Type B pancreatic cell (in vitro differentiated cells): ENCODE results near the gene RCOR1. TPM values are rescaled to one million over a fixed set of nuclear protein-coding genes. Genes with fewer than 3 reads are reported as not detected.

Experiments used
- DNase-seq: peaks from one replicate; pipeline ENCODE4 v3.0.0; 2021; ENCODE audit warnings: mixed read lengths; ENCODE audit not compliant: unreplicated experiment; ENCODE audit errors: extremely low spot score
- H3K27ac Mint-ChIP-seq: 2 replicates; pipeline ENCODE4 v1.8.0; 2021; ENCODE audit warnings: mild to moderate bottlenecking, mixed read lengths
- H3K27me3 Mint-ChIP-seq: 2 replicates; pipeline ENCODE4 v1.8.0; 2021; ENCODE audit warnings: mixed read lengths
- H3K36me3 Mint-ChIP-seq: 2 replicates; pipeline ENCODE4 v1.8.0; 2021; ENCODE audit warnings: mixed read lengths
- H3K4me1 Mint-ChIP-seq: one replicate; pipeline ENCODE4 v1.8.0; 2021; ENCODE audit warnings: mixed read lengths; ENCODE audit not compliant: unreplicated experiment
- H3K4me3 Mint-ChIP-seq: 2 replicates; pipeline ENCODE4 v1.8.0; 2021; ENCODE audit warnings: mild to moderate bottlenecking, mixed read lengths
- H3K9me3 Mint-ChIP-seq: 2 replicates; pipeline ENCODE4 v1.8.0; 2021; ENCODE audit warnings: mixed read lengths
- CTCF ChIP-seq: fragments of 200-600 bp; sonication (generic); conservative IDR thresholded peaks from 2 replicates; pipeline ENCODE4 v1.5.0; 2021; ENCODE audit warnings: antibody characterized with exemption, mild to moderate bottlenecking
- total RNA-seq: library from RNA; stranded (reverse); gene quantifications from 2 replicates; pipeline ENCODE4 v1.2.1, GENCODE V29; 2021; ENCODE audit warnings: low replicate concordance

Gene RCOR1
- total RNA-seq, 1 donor from 2014 or later: 35.3 TPM

- TF ChIP-seq CTCF: no peak
- Mint-ChIP-seq H3K4me1 (no peaks in the 10 kb centered on the region), H3K27me3 (no peaks in the 10 kb centered on the region), H3K9me3 (no peaks in the 10 kb centered on the region), H3K4me3 (no peak overlapping the region), H3K27ac (no peak overlapping the region), H3K36me3 (peaks cover 7% of the 10 kb centered on the region)
- DNase-seq: no peak
These were observed 144.5 kb downstream of the RCOR1 start for GRCh38 chr14:102736956-102737355.

GRCh38 chr14:102737402-102738372 is 145.2 kb downstream of the RCOR1 start:
- TF ChIP-seq CTCF: no peak
- no peak for DNase-seq
- no peak overlapping the region for H3K4me3 Mint-ChIP-seq
- peaks cover 7% of the 10 kb centered on the region for H3K36me3 Mint-ChIP-seq
- no peaks in the 10 kb centered on the region for H3K4me1 Mint-ChIP-seq
- H3K9me3 Mint-ChIP-seq: peaks cover 2% of the 10 kb centered on the region
- no peaks in the 10 kb centered on the region for H3K27me3 Mint-ChIP-seq
- no peak overlapping the region for H3K27ac Mint-ChIP-seq

- TF ChIP-seq CTCF: no peak
- H3K4me1 Mint-ChIP-seq: no peaks in the 10 kb centered on the region
- H3K4me3 Mint-ChIP-seq: no peak overlapping the region
- H3K9me3 Mint-ChIP-seq: peaks cover 5% of the 10 kb centered on the region
- H3K27ac Mint-ChIP-seq: no peak overlapping the region
- no peak for DNase-seq
- H3K27me3 Mint-ChIP-seq: no peaks in the 10 kb centered on the region
- peaks cover 10% of the 10 kb centered on the region for H3K36me3 Mint-ChIP-seq
These were observed 146.1 kb downstream of the RCOR1 start for GRCh38 chr14:102738373-102739189.

- no peak overlapping the region for H3K27ac Mint-ChIP-seq
- TF ChIP-seq CTCF: no peak
- H3K4me3 Mint-ChIP-seq: no peak overlapping the region
- H3K4me1 Mint-ChIP-seq: no peaks in the 10 kb centered on the region
- DNase-seq: no peak
- peaks cover 5% of the 10 kb centered on the region for H3K9me3 Mint-ChIP-seq
- H3K27me3 Mint-ChIP-seq: no peaks in the 10 kb centered on the region
- peaks cover 7% of the 10 kb centered on the region for H3K36me3 Mint-ChIP-seq
These were observed 146.7 kb downstream of the RCOR1 start for GRCh38 chr14:102739190-102739469.

GRCh38 chr14:102746634-102747438 is 154.4 kb downstream of the RCOR1 start:
- Mint-ChIP-seq H3K4me3 (no peak overlapping the region), H3K27me3 (no peaks in the 10 kb centered on the region), H3K36me3 (peaks cover 4% of the 10 kb centered on the region), H3K27ac (no peak overlapping the region), H3K4me1 (peaks cover 7% of the 10 kb centered on the region), H3K9me3 (peaks cover 5% of the 10 kb centered on the region)
- DNase-seq: no peak
- no peak for TF ChIP-seq CTCF
